GM12878 (cell line): Measurements from ENCODE around the gene PHLDB3. TPM values are rescaled to one million over a fixed set of nuclear protein-coding genes. Genes with fewer than 3 reads are reported as not detected.

ENCODE experiments used
- ATAC-seq: fragments of 200-7000 bp; cut with Tn5 transposase; 3 replicates; pipeline ENCODE4 v1.9.1; 2020; ENCODE audit warnings: mild to moderate bottlenecking, moderate library complexity
- BruUV-seq: library from RNA; stranded (reverse); fragments of 400-500 nt; replicated peaks from 2 replicates; lab custom pipeline; 2021; lab: Mats Ljungman, UMichigan
- CTCF ChIA-PET: fragments of 300-600 bp; sonication (Branson Sonifier 250); formaldehyde crosslinking; extraction: SDS; loops from one replicate; lab custom pipeline; 2021; ENCODE audit warnings: inconsistent platforms; lab: Yijun Ruan, JAX
- POLR2A ChIA-PET: fragments of 350-600 bp; formaldehyde crosslinking; extraction: SDS; loops from one replicate; lab custom pipeline; 2021; ENCODE audit warnings: inconsistent platforms; lab: Charles Lee
- RAD21 ChIA-PET: fragments of 300-600 bp; sonication (Branson Sonifier 250); formaldehyde crosslinking; loops from one replicate; lab custom pipeline; 2023; ENCODE audit warnings: antibody characterized with exemption; ENCODE audit not compliant: unreplicated experiment; lab: Charles Lee
- SMC1A ChIA-PET: fragments of 300-600 bp; sonication (Branson Sonifier 250); formaldehyde crosslinking; loops from one replicate; lab custom pipeline; 2023; ENCODE audit not compliant: unreplicated experiment, uncharacterized antibody; lab: Charles Lee
- DNase-seq: peaks from one replicate; pipeline ENCODE4 v3.0.0-alpha.2; 2011; ENCODE audit warnings: low read depth, low spot score
- FAIRE-seq: peaks from 3 replicates; lab custom pipeline; 2011; peaks lifted over from hg19 to GRCh38; lab: Jason Lieb, UNC
- H2AFZ ChIP-seq: 2 replicates; pipeline ENCODE4 v1.6.0; 2011; ENCODE audit warnings: low read depth, low read length, control low read depth; ENCODE audit not compliant: control insufficient read depth
- H3K27ac ChIP-seq: 2 replicates; pipeline ENCODE4 v1.5.1; 2011; ENCODE audit warnings: control low read depth; ENCODE audit not compliant: control insufficient read depth, insufficient read depth
- H3K27me3 ChIP-seq, 2 experiments: replicated peaks in 1 of 2; 2 replicates each; pipeline versions ENCODE4 v1.6.0 to v1.6.1; 2011; ENCODE audit warnings: low read length in 1 of 2; ENCODE audit not compliant: control insufficient read depth in 2 of 2, insufficient read depth in 2 of 2
- H3K36me3 ChIP-seq, 2 experiments: 2 replicates each; pipeline ENCODE4 v1.5.1; 2011; ENCODE audit warnings: low read length in 1 of 2; ENCODE audit not compliant: control insufficient read depth in 2 of 2, insufficient read depth in 2 of 2
- H3K4me1 ChIP-seq: 2 replicates; pipeline ENCODE4 v1.6.1; 2011; ENCODE audit warnings: mild to moderate bottlenecking, low read length, moderate library complexity, mixed read lengths; ENCODE audit not compliant: control insufficient read depth, insufficient read depth
- H3K4me2 ChIP-seq: 2 replicates; pipeline ENCODE4 v1.6.0; 2011; ENCODE audit warnings: control low read depth; ENCODE audit not compliant: control insufficient read depth, insufficient read depth
- H3K4me3 ChIP-seq: fragments of 200-600 bp; sonication (generic); 2 replicates; pipeline ENCODE4 v1.5.1; 2016
- H3K79me2 ChIP-seq: 2 replicates; pipeline ENCODE4 v1.6.0; 2011; ENCODE audit warnings: low read length; ENCODE audit not compliant: control insufficient read depth, insufficient read depth
- H3K9ac ChIP-seq: 2 replicates; pipeline ENCODE4 v1.8.0; 2011; ENCODE audit warnings: low read length, control low read depth, mixed read lengths; ENCODE audit not compliant: control insufficient read depth, insufficient read depth
- H3K9me3 ChIP-seq: replicated peaks from 3 replicates; pipeline ENCODE4 v1.5.1; 2011; ENCODE audit warnings: mild to moderate bottlenecking, low read length; ENCODE audit not compliant: control insufficient read depth, insufficient read depth
- H4K20me1 ChIP-seq: 2 replicates; pipeline ENCODE4 v1.6.0; 2011; ENCODE audit not compliant: control insufficient read depth, insufficient read depth
- BMI1 ChIP-seq: fragments of 450-650 bp; IDR thresholded peaks from 2 replicates; pipeline ENCODE4 v1.6.1; 2016; ENCODE audit warnings: mild to moderate bottlenecking, moderate library complexity, borderline replicate concordance
- FOXK2 ChIP-seq: fragments of 450-650 bp; IDR thresholded peaks from 2 replicates; pipeline ENCODE4 v1.6.1; 2017; ENCODE audit warnings: mild to moderate bottlenecking, moderate library complexity
- HDAC6 ChIP-seq: fragments of 200-600 bp; sonication (generic); IDR thresholded peaks from one replicate; pipeline ENCODE4 v1.8.0; 2017; ENCODE audit warnings: antibody characterized with exemption; ENCODE audit not compliant: unreplicated experiment
- MTA2 ChIP-seq: fragments of 450-650 bp; IDR thresholded peaks from 2 replicates; pipeline ENCODE4 v1.6.1; 2016; ENCODE audit warnings: low read depth, mild to moderate bottlenecking, moderate library complexity
- MYB ChIP-seq: fragments of 150-350 bp; IDR thresholded peaks from 2 replicates; pipeline ENCODE4 v1.6.1; 2014; ENCODE audit warnings: mild to moderate bottlenecking, low read depth, low read length, borderline replicate concordance
- NFXL1 ChIP-seq: fragments of 450-650 bp; IDR thresholded peaks from 2 replicates; pipeline ENCODE4 v1.6.1; 2017; ENCODE audit warnings: antibody characterized with exemption, mild to moderate bottlenecking, borderline replicate concordance
- NR2F1 ChIP-seq: fragments of 450-650 bp; conservative IDR thresholded peaks from 2 replicates; pipeline ENCODE4 v1.6.1; 2017; ENCODE audit warnings: mild to moderate bottlenecking
- POU2F2 ChIP-seq: IDR thresholded peaks from 3 replicates; pipeline ENCODE4 v1.6.1; 2011; ENCODE audit warnings: low read depth, mild to moderate bottlenecking, low read length, borderline replicate concordance
- RFX5 ChIP-seq: IDR thresholded peaks from 2 replicates; pipeline ENCODE4 v1.6.1; 2011; ENCODE audit warnings: low read depth, low read length, improper control_type of control experiment
- ZNF622 ChIP-seq: fragments of 450-650 bp; IDR thresholded peaks from 2 replicates; pipeline ENCODE4 v1.6.1; 2017; ENCODE audit warnings: mild to moderate bottlenecking, inconsistent platforms
- ZSCAN29 ChIP-seq: fragments of 450-650 bp; IDR thresholded peaks from 2 replicates; pipeline ENCODE4 v1.6.1; 2017; ENCODE audit warnings: mild to moderate bottlenecking, moderate library complexity
- WGBS: methylation state at CpG from one replicate; pipeline ENCODE4 v1.1.6; 2016; ENCODE audit warnings: low lambda C conversion rate; ENCODE audit not compliant: insufficient replicate concordance, insufficient coverage; ENCODE audit errors: missing lambda C conversion rate; 5-methylcytosine and 5-hydroxymethylcytosine counted together
- in situ Hi-C: fragments of 300-500 bp; cut with MboI; formaldehyde crosslinking; loops from 9 replicates; pipeline ENCODE4 v1.14.3; 2018; ENCODE audit warnings: mixed read lengths
- intact Hi-C: fragments of 100-400 bp; cut with micrococcal nuclease; formaldehyde crosslinking; loops from one replicate; pipeline ENCODE4 v1.14.2; 2022; ENCODE audit not compliant: unreplicated experiment
- polyA plus RNA-seq, 11 experiments: library from polyadenylated mRNA; depleted of rRNA in 4 of 11; unstranded in 6 of 11; stranded (reverse) in 5 of 11; fragments of >200 nt; fragmentation: Nextera tagmentation in 4 of 11; fragmentation: Illumina TruSeq in 1 of 11; extraction: Ambion mirVana in 4 of 11; extraction: Trizol in 1 of 11; gene quantifications; 1 replicate in 1 of 11; 2 replicates in 10 of 11; pipeline versions ENCODE4 v1.2.1 to v1.2.3, GENCODE V29; 2011 to 2016; ENCODE audit warnings: inconsistent platforms in 2 of 11, missing spikeins in 2 of 11, low read depth in 1 of 11
- total RNA-seq, 4 experiments: library from RNA; depleted of rRNA in 3 of 4; stranded (reverse); fragments of >200 nt in 3 of 4; fragmentation: Illumina TruSeq in 1 of 4; extraction: Trizol in 1 of 4; gene quantifications; 2 replicates each; pipeline versions ENCODE4 v1.2.1 to v1.2.3, GENCODE V29; 2013 to 2021
- TF ChIP-seq, protein P1 (sequence below): fragments of 450-650 bp; IDR thresholded peaks from 2 replicates; pipeline ENCODE4 v1.6.1; 2017; ENCODE audit warnings: borderline replicate concordance
- TF ChIP-seq, protein P2 (sequence below): IDR thresholded peaks from 2 replicates; pipeline ENCODE4 v1.6.1; 2011; ENCODE audit warnings: borderline replicate concordance, low read depth, mild to moderate bottlenecking, moderate library complexity, mixed read lengths, low read length; ENCODE audit not compliant: insufficient read depth; ENCODE audit errors: extremely low read length
- TF ChIP-seq, protein P3 (sequence below): IDR thresholded peaks from 2 replicates; pipeline ENCODE4 v1.6.1; 2012; ENCODE audit warnings: improper control_type of control experiment, low read depth, low read length; ENCODE audit not compliant: insufficient replicate concordance

Gene PHLDB3
- total and polyA plus RNA-seq, 10 of the 15 experiments (the other 5 are each of a cell fraction or from before 2014, with no cell fraction given), result 0.13 to 13.0 (median 5.5) TPM

DNA sequence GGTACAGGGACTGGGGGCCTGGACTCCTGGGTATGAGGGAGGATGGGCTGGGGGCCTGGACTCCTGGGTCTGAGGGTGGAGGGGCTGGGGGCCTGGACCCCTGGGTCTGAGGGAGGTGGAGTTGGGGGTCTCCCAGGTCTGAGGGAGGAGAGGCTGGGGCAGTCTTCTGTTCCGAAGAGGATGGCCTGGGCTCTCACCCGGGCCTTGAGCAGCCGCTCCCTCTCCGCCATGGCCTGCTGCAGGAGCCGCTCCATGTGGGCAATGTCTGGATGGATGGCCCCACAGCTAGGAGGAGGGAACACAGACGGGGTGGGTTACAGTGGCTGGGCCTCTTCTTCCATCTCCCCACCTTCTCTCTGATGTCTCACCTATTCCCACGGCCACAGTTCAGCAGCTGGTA lies 18.1 kb downstream of the PHLDB3 start (continued):
- no peak for TF ChIP-seq HDAC6
- TF ChIP-seq, protein P1, sequence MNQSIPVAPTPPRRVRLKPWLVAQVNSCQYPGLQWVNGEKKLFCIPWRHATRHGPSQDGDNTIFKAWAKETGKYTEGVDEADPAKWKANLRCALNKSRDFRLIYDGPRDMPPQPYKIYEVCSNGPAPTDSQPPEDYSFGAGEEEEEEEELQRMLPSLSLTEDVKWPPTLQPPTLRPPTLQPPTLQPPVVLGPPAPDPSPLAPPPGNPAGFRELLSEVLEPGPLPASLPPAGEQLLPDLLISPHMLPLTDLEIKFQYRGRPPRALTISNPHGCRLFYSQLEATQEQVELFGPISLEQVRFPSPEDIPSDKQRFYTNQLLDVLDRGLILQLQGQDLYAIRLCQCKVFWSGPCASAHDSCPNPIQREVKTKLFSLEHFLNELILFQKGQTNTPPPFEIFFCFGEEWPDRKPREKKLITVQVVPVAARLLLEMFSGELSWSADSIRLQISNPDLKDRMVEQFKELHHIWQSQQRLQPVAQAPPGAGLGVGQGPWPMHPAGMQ, result no peak

DNA sequence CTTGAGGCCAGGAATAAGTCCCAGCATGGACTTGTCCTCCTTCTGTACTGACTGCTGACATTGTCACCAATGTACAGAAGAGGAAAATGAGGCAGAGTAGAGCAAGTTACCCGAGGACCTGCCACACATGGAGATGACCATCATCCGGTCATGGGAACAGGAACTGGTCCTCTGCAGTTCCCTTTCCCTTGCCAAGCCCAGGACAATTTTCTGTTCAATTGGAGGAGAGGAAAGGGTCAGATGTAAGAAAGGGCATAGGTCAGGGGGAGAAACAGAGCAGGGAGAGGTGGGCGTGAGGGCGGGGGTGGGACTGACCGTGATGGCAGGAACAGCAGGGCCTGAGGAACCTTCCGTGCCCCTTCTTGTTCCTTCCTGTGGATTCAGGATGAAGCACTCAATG lies 18.6 kb downstream of the PHLDB3 start:
- no TSS peak for BruUV-seq
- Histone ChIP-seq H3K36me3 (no peaks in the 10 kb centered on the region), H3K4me3 (no peak overlapping the region), H3K27ac (no peak overlapping the region), H2AFZ (no peak overlapping the region), H3K27me3 (no peaks in the 10 kb centered on the region), H3K9ac (no peak overlapping the region), H3K4me2 (no peak overlapping the region), H3K4me1 (no peaks in the 10 kb centered on the region), H4K20me1 (no peaks in the 10 kb centered on the region), H3K9me3 (no peaks in the 10 kb centered on the region), H3K79me2 (no peaks in the 10 kb centered on the region)
- in situ Hi-C loops, result no loop called here
- POLR2A ChIA-PET, result no interaction called here
- DNase-seq, result no peak
- CTCF ChIA-PET, result no interaction called here
- TF ChIP-seq ZSCAN29 (no peak), MTA2 (no peak), NR2F1 (no peak), FOXK2 (no peak), MYB (no peak), BMI1 (no peak), NFXL1 (no peak), RFX5 (no peak), POU2F2 (no peak), ZNF622 (no peak)
- TF ChIP-seq, protein P2, sequence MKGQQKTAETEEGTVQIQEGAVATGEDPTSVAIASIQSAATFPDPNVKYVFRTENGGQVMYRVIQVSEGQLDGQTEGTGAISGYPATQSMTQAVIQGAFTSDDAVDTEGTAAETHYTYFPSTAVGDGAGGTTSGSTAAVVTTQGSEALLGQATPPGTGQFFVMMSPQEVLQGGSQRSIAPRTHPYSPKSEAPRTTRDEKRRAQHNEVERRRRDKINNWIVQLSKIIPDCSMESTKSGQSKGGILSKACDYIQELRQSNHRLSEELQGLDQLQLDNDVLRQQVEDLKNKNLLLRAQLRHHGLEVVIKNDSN, result no peak
- TF ChIP-seq, protein P3, sequence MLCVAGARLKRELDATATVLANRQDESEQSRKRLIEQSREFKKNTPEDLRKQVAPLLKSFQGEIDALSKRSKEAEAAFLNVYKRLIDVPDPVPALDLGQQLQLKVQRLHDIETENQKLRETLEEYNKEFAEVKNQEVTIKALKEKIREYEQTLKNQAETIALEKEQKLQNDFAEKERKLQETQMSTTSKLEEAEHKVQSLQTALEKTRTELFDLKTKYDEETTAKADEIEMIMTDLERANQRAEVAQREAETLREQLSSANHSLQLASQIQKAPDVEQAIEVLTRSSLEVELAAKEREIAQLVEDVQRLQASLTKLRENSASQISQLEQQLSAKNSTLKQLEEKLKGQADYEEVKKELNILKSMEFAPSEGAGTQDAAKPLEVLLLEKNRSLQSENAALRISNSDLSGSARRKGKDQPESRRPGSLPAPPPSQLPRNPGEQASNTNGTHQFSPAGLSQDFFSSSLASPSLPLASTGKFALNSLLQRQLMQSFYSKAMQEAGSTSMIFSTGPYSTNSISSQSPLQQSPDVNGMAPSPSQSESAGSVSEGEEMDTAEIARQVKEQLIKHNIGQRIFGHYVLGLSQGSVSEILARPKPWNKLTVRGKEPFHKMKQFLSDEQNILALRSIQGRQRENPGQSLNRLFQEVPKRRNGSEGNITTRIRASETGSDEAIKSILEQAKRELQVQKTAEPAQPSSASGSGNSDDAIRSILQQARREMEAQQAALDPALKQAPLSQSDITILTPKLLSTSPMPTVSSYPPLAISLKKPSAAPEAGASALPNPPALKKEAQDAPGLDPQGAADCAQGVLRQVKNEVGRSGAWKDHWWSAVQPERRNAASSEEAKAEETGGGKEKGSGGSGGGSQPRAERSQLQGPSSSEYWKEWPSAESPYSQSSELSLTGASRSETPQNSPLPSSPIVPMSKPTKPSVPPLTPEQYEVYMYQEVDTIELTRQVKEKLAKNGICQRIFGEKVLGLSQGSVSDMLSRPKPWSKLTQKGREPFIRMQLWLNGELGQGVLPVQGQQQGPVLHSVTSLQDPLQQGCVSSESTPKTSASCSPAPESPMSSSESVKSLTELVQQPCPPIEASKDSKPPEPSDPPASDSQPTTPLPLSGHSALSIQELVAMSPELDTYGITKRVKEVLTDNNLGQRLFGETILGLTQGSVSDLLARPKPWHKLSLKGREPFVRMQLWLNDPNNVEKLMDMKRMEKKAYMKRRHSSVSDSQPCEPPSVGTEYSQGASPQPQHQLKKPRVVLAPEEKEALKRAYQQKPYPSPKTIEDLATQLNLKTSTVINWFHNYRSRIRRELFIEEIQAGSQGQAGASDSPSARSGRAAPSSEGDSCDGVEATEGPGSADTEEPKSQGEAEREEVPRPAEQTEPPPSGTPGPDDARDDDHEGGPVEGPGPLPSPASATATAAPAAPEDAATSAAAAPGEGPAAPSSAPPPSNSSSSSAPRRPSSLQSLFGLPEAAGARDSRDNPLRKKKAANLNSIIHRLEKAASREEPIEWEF, result no peak
- no peak for ATAC-seq
- FAIRE-seq, result no peak
- WGBS, result 85% methylated on average over 6 of the region's 6 CpGs
- SMC1A ChIA-PET, result no interaction called here
- RAD21 ChIA-PET, result no interaction called here
- intact Hi-C loops, result no loop called here
